Fibroblast of the conjunctiva (primary cell): Measurements from ENCODE around the gene MYO7A.

Experiments used
- DNase-seq: peaks from one replicate; pipeline ENCODE4 v3.0.0-alpha.2; 2010; ENCODE audit warnings: low read depth

MYO7A gene

GRCh38 chr11:77201991-77202841, 74.2 kb downstream of the MYO7A start:
- DNase-seq = no peak

GRCh38 chr11:77202941-77203900, 75.2 kb downstream of the MYO7A start:
- DNase-seq = no peak

- DNase-seq = no peak
These were observed 76.1 kb downstream of the MYO7A start for GRCh38 chr11:77203901-77204753.

GRCh38 chr11:77204754-77205466, 76.9 kb downstream of the MYO7A start:
- DNase-seq = no peak

GRCh38 chr11:77205467-77206263, 77.6 kb downstream of the MYO7A start:
- DNase-seq = no peak

- no peak for DNase-seq
These were observed 78.4 kb downstream of the MYO7A start for GRCh38 chr11:77206264-77207018.

- no peak for DNase-seq
These were observed 79.0 kb downstream of the MYO7A start for GRCh38 chr11:77207019-77207485.

- DNase-seq = no peak
These were observed 79.7 kb downstream of the MYO7A start for GRCh38 chr11:77207618-77208313.

GRCh38 chr11:77208535-77208934, 80.5 kb downstream of the MYO7A start:
- no peak for DNase-seq

- no peak for DNase-seq
These were observed 81.6 kb downstream of the MYO7A start for GRCh38 chr11:77209663-77210062.

- no peak for DNase-seq
These were observed 83.0 kb downstream of the MYO7A start for GRCh38 chr11:77211040-77211451.

GRCh38 chr11:77211594-77212251, 83.7 kb downstream of the MYO7A start:
- DNase-seq = no peak

GRCh38 chr11:77212314-77213007, 84.4 kb downstream of the MYO7A start:
- no peak for DNase-seq

- DNase-seq = no peak
These were observed 85.1 kb downstream of the MYO7A start for GRCh38 chr11:77213029-77213579.

- no peak for DNase-seq
These were observed 85.8 kb downstream of the MYO7A start for GRCh38 chr11:77213589-77214428.

GRCh38 chr11:77214557-77214956, 86.5 kb downstream of the MYO7A start:
- no peak for DNase-seq
